ENCODE data around the gene CORO2B.

DNA sequence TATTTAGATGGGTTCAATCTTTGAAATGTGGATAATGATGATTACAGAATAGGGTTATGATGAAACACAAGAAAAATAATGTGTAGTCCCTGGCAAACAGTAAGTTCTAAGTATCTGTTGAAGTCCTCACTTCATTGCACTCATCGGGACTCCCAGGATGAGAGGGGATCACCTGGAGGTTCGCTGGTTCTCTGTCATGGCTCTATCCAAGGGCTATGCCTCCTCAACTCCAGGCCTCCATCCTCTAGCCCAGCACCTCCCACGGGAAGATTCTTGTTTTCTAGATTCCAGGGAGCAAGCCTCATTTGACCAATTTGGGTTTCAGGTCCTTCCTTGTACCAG, 196.4 kb downstream of the CORO2B start:
- TF ChIP-seq EZH2 (IDR thresholded peaks at IDR 0.05), result no peak
- TF ChIP-seq POLR2AphosphoS5 (IDR thresholded peaks at IDR 0.05; ENCODE audit: borderline replicate concordance, low read depth, low read length), result no peak

Data from SK-N-MC (cell line).